Stimulated activated CD8-positive, alpha-beta memory T cell treated with anti-CD3 and anti-CD28 coated beads, Interleukin-2, amount 100 ng/mL, for 1 hour (primary cell): ENCODE measurements around the gene ERBB3.
A peak's percentile ranks its signal among the peaks of the same experiment; 100 is the strongest.

Source experiments
- DNase-seq, 2 donors: peaks; one replicate each; pipeline ENCODE4 v3.0.0-alpha.2; 2020; ENCODE audit warnings: low read depth in 2 of 2

The ERBB3 gene

GRCh38 chr12:56078931-56079722 is 838 bp upstream of the ERBB3 start:
- peak in 1 of 2 donors; percentile 8 for DNase-seq

GRCh38 chr12:56080556-56081138 is 682 bp downstream of the ERBB3 start:
- DNase-seq = no peak

GRCh38 chr12:56081393-56082347 is 1.7 kb downstream of the ERBB3 start:
- no peak for DNase-seq

- no peak for DNase-seq
Measured at GRCh38 chr12:56082382-56082781, 2.4 kb downstream of the ERBB3 start.

GRCh38 chr12:56082967-56083366 is 3.0 kb downstream of the ERBB3 start:
- no peak for DNase-seq

GRCh38 chr12:56084958-56085543 is 5.1 kb downstream of the ERBB3 start:
- DNase-seq = no peak

GRCh38 chr12:56086096-56086495 is 6.1 kb downstream of the ERBB3 start:
- no peak for DNase-seq

- no peak for DNase-seq
Measured at GRCh38 chr12:56086608-56087007, 6.6 kb downstream of the ERBB3 start.

GRCh38 chr12:56087220-56087619 is 7.3 kb downstream of the ERBB3 start:
- no peak for DNase-seq

GRCh38 chr12:56097738-56098137 is 17.8 kb downstream of the ERBB3 start:
- DNase-seq = no peak

- no peak for DNase-seq
Measured at GRCh38 chr12:56098592-56098991, 18.6 kb downstream of the ERBB3 start.

GRCh38 chr12:56099787-56100186 is 19.8 kb downstream of the ERBB3 start:
- DNase-seq = no peak

- no peak for DNase-seq
Measured at GRCh38 chr12:56101045-56101444, 21.1 kb downstream of the ERBB3 start.

GRCh38 chr12:56102683-56103065 is 22.7 kb downstream of the ERBB3 start:
- no peak for DNase-seq

GRCh38 chr12:56103066-56103711 is 23.2 kb downstream of the ERBB3 start:
- no peak for DNase-seq

- no peak for DNase-seq
Measured at GRCh38 chr12:56103823-56104108, 23.8 kb downstream of the ERBB3 start.

GRCh38 chr12:56104109-56104814 is 24.3 kb downstream of the ERBB3 start, which contains the start of gene PA2G4:
PA2G4 (plus strand) TSS chr12:56104559; CDS start chr12:56104738, 179 bp downstream.
- DNase-seq = peak; percentile 90 to 92

GRCh38 chr12:56104815-56105608 is 25.0 kb downstream of the ERBB3 start:
- no peak for DNase-seq

- no peak for DNase-seq
Measured at GRCh38 chr12:56105609-56105902, 25.6 kb downstream of the ERBB3 start.

- DNase-seq = no peak
Measured at GRCh38 chr12:56107242-56107641, 27.3 kb downstream of the ERBB3 start.
